GM12878 (cell line): ENCODE measurements around the gene ANP32A. TPM values are rescaled to one million over a fixed set of nuclear protein-coding genes. Genes with fewer than 3 reads are reported as not detected.

ENCODE experiments used
- EED ChIP-seq: sonication (generic); IDR thresholded peaks from 2 replicates; pipeline ENCODE4 v1.6.1; 2016; ENCODE audit warnings: antibody characterized with exemption, low read depth
- IKZF1 ChIP-seq: fragments of 450-650 bp; conservative IDR thresholded peaks from 2 replicates; pipeline ENCODE4 v1.6.1; 2017; ENCODE audit warnings: antibody characterized with exemption, mild to moderate bottlenecking
- POLR2A ChIP-seq: IDR thresholded peaks from 2 replicates; pipeline ENCODE4 v1.6.1; 2011; ENCODE audit warnings: low read depth, mild to moderate bottlenecking, low read length
- SIN3A ChIP-seq: IDR thresholded peaks from 2 replicates; pipeline ENCODE4 v1.6.1; 2012; ENCODE audit warnings: low read depth, low read length, improper control_type of control experiment
- SMC3 ChIP-seq: IDR thresholded peaks from 2 replicates; pipeline ENCODE4 v1.6.1; 2011; ENCODE audit warnings: low read length, improper control_type of control experiment, borderline replicate concordance
- SPI1 ChIP-seq: IDR thresholded peaks from 2 replicates; pipeline ENCODE4 v1.6.1; 2011; ENCODE audit warnings: low read depth, mild to moderate bottlenecking, low read length, moderate library complexity, borderline replicate concordance; ENCODE audit not compliant: insufficient read depth
- TCF3 ChIP-seq: IDR thresholded peaks from 2 replicates; pipeline ENCODE4 v1.6.1; 2012; ENCODE audit warnings: low read depth, mild to moderate bottlenecking, low read length, borderline replicate concordance; ENCODE audit not compliant: insufficient read depth
- YY1 ChIP-seq: IDR thresholded peaks from 2 replicates; pipeline ENCODE4 v1.6.1; 2011; ENCODE audit warnings: low read depth, mild to moderate bottlenecking, low read length
- polyA plus RNA-seq, 11 experiments: library from polyadenylated mRNA; depleted of rRNA in 4 of 11; unstranded in 6 of 11; stranded (reverse) in 5 of 11; fragments of >200 nt; fragmentation: Nextera tagmentation in 4 of 11; fragmentation: Illumina TruSeq in 1 of 11; extraction: Ambion mirVana in 4 of 11; extraction: Trizol in 1 of 11; gene quantifications; 1 replicate in 1 of 11; 2 replicates in 10 of 11; pipeline versions ENCODE4 v1.2.1 to v1.2.3, GENCODE V29; 2011 to 2016; ENCODE audit warnings: inconsistent platforms in 2 of 11, missing spikeins in 2 of 11, low read depth in 1 of 11
- total RNA-seq, 4 experiments: library from RNA; depleted of rRNA in 3 of 4; stranded (reverse); fragments of >200 nt in 3 of 4; fragmentation: Illumina TruSeq in 1 of 4; extraction: Trizol in 1 of 4; gene quantifications; 2 replicates each; pipeline versions ENCODE4 v1.2.1 to v1.2.3, GENCODE V29; 2013 to 2021
- TF ChIP-seq, protein P1 (sequence below): fragments of 150-350 bp; IDR thresholded peaks from 2 replicates; pipeline ENCODE4 v1.6.1; 2016; ENCODE audit warnings: low read depth, low read length

The ANP32A gene
- total and polyA plus RNA-seq, 10 of the 15 experiments (the other 5 are each of a cell fraction or from before 2014, with no cell fraction given): 29.6 to 666 (median 234) TPM

DNA sequence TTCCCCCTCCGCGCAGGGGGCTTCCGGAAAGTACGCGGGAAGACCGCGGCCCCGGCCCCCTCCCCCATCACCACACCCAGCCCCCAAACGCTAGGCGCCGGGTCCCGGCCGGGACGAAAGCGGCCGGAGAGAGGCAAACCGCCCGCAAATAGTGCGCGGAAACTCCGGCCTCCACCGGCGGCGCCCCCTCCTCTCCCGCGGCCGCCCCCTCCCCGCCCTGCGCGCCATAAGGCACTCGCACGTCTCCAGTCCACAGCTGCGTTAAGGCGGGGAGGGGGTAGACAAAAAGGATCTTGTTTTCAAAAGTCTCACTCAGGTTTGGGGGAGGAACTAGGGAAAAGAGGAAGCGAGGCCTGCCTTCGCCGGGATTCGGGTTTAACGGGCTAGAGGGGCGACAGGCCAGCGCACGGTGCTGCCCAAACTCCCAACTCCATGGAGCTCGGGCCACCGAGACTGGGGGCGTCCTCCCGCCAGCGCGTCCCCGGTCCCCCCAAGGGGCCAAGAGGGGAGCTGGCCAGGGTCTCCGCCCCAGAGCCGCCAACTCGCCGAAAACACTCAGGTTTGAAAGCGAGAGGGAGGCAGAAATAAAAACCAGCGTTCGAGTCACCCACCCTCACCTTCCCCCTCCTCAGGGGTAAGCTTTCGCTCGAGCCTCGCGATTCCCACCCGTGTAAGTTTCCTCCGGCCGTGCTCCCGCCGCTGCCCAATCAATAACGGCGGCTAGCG, 1.8 kb downstream of the ANP32A start (continued):
- TF ChIP-seq, protein P1, sequence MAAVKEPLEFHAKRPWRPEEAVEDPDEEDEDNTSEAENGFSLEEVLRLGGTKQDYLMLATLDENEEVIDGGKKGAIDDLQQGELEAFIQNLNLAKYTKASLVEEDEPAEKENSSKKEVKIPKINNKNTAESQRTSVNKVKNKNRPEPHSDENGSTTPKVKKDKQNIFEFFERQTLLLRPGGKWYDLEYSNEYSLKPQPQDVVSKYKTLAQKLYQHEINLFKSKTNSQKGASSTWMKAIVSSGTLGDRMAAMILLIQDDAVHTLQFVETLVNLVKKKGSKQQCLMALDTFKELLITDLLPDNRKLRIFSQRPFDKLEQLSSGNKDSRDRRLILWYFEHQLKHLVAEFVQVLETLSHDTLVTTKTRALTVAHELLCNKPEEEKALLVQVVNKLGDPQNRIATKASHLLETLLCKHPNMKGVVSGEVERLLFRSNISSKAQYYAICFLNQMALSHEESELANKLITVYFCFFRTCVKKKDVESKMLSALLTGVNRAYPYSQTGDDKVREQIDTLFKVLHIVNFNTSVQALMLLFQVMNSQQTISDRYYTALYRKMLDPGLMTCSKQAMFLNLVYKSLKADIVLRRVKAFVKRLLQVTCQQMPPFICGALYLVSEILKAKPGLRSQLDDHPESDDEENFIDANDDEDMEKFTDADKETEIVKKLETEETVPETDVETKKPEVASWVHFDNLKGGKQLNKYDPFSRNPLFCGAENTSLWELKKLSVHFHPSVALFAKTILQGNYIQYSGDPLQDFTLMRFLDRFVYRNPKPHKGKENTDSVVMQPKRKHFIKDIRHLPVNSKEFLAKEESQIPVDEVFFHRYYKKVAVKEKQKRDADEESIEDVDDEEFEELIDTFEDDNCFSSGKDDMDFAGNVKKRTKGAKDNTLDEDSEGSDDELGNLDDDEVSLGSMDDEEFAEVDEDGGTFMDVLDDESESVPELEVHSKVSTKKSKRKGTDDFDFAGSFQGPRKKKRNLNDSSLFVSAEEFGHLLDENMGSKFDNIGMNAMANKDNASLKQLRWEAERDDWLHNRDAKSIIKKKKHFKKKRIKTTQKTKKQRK: no peak
- TF ChIP-seq SIN3A: peak; percentile 41; the same call in 1 of the 2 replicates
- 0 out of 2 replicates have a peak, but pooled peaks have one; percentile 47 for TF ChIP-seq EED
- TF ChIP-seq IKZF1: peak; percentile 64
- peak; percentile 93 for TF ChIP-seq SPI1
- no peak for TF ChIP-seq SMC3
- TF ChIP-seq POLR2A: peak; percentile 79
- TF ChIP-seq YY1: 0 out of 2 replicates have a peak, but pooled peaks have one; percentile 7
- no peak for TF ChIP-seq TCF3
- TF ChIP-seq, all 136 proteins: peak for 15
